ENCODE measurements around the gene PKD2.

PKD2 gene

DNA sequence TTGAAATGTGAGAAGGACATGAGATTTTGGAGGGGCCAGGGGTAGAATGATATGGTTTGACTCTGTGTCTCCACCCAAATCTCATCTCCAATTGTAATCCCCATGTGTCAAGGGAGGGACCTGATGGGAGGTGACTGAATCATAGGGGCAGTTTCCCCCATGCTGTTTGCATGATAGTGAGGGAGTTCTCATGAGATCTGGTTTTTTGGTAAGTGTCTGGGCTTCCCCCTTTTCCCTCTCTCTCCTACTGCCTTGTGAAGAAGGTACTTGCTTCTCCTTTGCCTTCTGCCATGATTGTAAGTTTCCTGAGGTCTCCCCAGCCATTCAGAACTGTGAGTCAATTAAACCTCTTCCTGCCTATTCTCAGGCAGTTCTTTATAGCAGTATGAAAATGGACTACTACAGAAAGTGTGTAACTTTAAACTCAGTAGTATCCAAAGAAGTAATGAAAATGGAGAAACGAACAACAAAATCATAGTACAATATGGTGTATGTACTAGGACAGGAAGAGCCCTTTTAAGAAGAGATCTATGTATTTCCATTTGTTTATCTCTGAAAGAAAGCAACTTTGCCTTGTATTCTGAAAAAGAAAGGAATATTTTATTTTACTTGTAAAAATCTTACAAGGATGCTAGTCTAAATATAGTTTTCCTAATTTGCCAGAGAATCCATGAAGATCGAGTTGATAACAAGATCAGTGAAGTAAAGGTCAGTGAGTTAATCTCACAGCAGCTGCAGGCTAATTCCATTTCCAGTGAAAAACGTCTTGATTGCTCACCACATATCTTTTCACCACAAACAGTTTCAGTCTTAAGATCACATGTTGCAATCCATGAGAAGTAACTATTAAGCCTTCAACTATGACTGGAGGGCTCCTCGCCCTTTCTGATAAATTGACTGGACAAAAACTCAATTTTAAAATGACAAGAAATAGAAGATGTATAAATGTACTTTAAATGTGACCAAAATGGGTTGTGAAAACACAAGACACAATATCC is 20.5 kb downstream of the PKD2 start:
- DNase-seq (ENCODE audit: extremely low read depth, low read depth), result peak; percentile 68
- TF ChIP-seq, protein P1, sequence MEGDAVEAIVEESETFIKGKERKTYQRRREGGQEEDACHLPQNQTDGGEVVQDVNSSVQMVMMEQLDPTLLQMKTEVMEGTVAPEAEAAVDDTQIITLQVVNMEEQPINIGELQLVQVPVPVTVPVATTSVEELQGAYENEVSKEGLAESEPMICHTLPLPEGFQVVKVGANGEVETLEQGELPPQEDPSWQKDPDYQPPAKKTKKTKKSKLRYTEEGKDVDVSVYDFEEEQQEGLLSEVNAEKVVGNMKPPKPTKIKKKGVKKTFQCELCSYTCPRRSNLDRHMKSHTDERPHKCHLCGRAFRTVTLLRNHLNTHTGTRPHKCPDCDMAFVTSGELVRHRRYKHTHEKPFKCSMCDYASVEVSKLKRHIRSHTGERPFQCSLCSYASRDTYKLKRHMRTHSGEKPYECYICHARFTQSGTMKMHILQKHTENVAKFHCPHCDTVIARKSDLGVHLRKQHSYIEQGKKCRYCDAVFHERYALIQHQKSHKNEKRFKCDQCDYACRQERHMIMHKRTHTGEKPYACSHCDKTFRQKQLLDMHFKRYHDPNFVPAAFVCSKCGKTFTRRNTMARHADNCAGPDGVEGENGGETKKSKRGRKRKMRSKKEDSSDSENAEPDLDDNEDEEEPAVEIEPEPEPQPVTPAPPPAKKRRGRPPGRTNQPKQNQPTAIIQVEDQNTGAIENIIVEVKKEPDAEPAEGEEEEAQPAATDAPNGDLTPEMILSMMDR (IDR thresholded peaks at IDR 0.05; ENCODE audit: low read depth, low read length), result no peak

DNA sequence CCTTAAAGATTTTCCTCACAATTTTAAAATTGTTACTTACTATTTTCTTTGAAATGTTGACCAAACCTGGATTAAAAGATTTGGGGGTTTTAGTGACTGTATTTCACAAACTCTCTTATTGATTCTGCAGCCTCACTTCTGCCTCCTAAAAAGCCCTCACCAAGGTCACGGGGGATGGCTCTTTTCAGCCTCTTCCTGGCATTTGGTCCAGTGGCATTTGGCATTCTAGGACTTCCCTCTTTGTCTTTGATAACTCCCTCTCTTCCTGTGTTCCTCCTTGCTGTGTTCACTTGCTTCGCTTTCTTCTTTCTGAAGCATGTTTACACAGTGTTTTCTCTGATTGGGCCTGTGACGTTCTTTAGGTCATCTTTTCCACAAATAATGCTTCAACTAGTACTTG is 21.5 kb downstream of the PKD2 start:
- DNase-seq (ENCODE audit: extremely low read depth, low read depth), result no peak
- TF ChIP-seq, protein P1 (IDR thresholded peaks at IDR 0.05; ENCODE audit: low read depth, low read length), result no peak

DNA sequence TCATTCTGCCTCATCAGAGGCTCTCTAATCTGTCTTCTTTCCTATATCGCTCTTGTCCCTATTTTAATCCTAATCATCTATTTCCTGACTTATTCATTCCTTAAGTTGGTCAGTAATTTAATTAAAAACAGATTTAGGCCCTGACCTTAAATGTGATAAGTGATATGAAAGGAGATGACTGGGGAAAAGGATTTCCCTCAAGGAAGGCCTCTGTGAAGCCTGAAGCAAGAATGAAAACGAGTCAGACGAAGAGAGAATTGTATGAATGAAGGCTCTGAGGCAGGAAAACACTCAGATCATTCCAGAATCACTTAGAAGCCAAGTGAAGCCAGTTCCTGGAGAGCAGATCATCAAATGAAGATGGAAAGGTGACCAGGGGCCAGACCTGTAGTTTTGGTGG is 22.1 kb downstream of the PKD2 start:
- DNase-seq (ENCODE audit: extremely low read depth, low read depth), result no peak
- TF ChIP-seq, protein P1 (IDR thresholded peaks at IDR 0.05; ENCODE audit: low read depth, low read length), result no peak

DNA sequence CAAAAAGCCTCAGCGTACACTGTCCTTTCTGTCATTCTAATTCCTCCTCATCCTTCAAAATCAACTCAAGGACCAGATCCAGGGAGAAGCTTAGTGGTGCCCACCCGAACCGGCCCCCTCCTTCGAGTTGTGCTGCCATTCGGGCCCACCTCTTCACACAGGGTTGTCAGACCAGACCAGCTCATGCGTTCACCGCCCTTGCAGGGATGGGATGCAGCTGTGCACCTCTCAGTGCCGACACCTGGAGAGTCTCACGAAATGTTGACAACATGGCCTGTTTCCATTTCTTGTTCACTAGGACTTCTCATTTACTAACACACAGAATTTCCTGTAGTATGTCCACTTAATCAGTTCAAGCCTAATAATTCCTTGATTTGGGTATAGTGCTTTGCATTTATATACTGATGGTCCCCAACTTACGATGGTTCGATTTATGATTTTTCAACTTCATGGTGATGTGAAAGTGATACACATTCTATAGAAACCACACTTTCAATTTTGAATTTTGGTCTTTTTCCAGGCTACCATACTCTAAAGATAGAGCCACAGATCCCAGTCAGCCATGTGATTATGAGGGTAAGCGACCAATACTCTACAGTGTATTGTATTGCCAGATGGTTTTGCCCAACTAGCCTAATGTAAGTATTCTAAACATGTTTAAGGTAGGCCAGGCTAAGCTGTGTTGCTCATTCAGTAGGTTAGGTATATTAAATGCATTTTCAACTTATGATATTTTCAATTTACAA is 23.3 kb downstream of the PKD2 start:
- no peak for DNase-seq (ENCODE audit: extremely low read depth, low read depth)
- TF ChIP-seq, protein P1 (IDR thresholded peaks at IDR 0.05; ENCODE audit: low read depth, low read length), result no peak

DNA sequence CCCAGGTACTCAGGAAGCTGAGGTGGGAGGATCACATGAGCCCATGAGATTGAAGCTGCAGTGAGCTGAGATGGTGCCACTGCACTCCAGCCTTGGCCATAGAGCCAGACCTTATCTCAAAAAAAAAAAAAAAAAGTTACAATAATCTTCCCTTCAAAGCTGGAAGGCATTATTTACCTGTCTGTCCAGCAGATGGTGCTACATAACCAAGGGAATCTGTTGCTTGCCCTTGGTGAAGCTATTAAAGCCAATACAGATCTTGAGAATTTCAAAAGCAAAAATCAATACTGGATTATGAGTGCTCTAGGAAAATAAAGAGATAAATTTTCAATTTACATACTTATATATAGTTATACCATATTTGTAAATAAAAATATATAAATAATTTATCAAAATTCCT is 25.9 kb downstream of the PKD2 start:
- peak; percentile 41 for DNase-seq (ENCODE audit: extremely low read depth, low read depth)
- TF ChIP-seq, protein P1 (IDR thresholded peaks at IDR 0.05; ENCODE audit: low read depth, low read length), result peak; percentile 65

DNA sequence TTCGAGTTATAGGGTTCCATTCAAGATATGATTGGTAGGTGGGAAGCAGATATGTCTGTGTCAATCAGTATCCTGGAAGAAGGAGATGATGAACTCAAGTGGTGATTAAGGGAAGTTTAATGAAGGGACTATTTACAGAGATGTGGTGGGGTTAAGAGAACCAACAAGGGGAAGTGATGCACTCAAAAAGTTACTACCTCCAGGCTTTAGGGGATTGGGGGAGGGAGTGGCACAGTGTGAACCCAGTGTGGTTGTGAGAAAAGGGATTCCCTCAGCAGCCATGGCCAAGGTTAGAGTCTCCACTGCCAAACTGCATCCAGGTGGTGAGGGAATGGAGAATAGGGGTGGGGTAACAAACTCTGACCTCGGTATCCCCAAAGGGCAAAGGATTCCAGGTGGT is 27.9 kb downstream of the PKD2 start:
- TF ChIP-seq, protein P1 (IDR thresholded peaks at IDR 0.05; ENCODE audit: low read depth, low read length), result no peak
- DNase-seq (ENCODE audit: extremely low read depth, low read depth), result no peak

DNA sequence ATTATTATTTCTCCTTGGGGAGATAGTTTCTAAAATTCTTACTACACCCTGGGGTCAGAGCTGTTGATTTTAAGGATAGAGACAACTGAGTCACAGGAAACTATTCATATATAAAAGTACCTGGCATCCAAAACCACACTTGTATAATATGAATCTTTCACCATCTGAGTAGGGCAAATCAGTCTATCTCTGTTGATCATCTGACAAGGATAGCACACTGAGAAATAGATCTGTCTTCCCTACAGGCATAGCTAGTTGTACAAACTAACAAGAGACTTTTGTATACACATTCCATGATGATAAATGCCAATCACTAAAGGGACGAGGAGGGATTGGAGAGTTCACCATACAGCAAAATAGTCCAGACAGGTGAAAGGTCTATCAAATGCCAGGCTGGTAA is 30.0 kb downstream of the PKD2 start:
- DNase-seq (ENCODE audit: extremely low read depth, low read depth), result no peak
- TF ChIP-seq, protein P1 (IDR thresholded peaks at IDR 0.05; ENCODE audit: low read depth, low read length), result no peak

Data from AG09319 (cell line).